ENCODE measurements around the gene SOX21.

DNA sequence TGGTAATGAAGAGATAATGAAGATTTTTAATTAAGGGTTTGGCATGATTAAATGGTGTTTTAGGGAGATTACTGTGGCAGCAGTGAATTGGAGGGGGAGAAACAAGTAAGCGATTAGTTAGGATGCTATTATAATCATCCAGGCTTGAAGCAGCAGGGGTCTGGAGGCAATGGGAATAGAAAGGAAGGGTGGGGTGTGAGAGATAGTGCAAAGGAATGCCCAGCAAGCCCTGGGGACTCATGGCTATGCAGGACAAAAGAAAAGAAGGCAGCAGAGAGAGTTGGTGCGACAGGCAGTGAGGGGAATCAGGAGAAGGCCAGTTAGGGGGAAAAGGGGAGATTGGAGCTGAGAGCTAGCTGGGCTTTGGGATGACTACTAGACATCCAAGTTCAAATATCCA is 34.5 kb downstream of the SOX21 start:
- TF ChIP-seq, protein P1, sequence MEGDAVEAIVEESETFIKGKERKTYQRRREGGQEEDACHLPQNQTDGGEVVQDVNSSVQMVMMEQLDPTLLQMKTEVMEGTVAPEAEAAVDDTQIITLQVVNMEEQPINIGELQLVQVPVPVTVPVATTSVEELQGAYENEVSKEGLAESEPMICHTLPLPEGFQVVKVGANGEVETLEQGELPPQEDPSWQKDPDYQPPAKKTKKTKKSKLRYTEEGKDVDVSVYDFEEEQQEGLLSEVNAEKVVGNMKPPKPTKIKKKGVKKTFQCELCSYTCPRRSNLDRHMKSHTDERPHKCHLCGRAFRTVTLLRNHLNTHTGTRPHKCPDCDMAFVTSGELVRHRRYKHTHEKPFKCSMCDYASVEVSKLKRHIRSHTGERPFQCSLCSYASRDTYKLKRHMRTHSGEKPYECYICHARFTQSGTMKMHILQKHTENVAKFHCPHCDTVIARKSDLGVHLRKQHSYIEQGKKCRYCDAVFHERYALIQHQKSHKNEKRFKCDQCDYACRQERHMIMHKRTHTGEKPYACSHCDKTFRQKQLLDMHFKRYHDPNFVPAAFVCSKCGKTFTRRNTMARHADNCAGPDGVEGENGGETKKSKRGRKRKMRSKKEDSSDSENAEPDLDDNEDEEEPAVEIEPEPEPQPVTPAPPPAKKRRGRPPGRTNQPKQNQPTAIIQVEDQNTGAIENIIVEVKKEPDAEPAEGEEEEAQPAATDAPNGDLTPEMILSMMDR (IDR thresholded peaks at IDR 0.05) = no peak
- no peak for TF ChIP-seq POLR2A (IDR thresholded peaks at IDR 0.05)
